K562 (cell line): ENCODE results near the gene TMC5. TPM values are rescaled to one million over a fixed set of nuclear protein-coding genes. Genes with fewer than 3 reads are reported as not detected.

Experiments used
- ATAC-seq: fragments of 200-7000 bp; cut with Tn5 transposase; 3 replicates; pipeline ENCODE4 v1.9.1; 2020; ENCODE audit warnings: moderate library complexity
- BruUV-seq: library from RNA; stranded (reverse); fragments of 400-500 nt; replicated peaks from 2 replicates; lab custom pipeline; 2021; lab: Mats Ljungman, UMichigan
- CTCF ChIA-PET: fragments of 300-600 bp; formaldehyde crosslinking; extraction: SDS; loops from one replicate; lab custom pipeline; 2021; ENCODE audit warnings: low intra/inter-chr PET ratio; lab: Yijun Ruan, JAX
- POLR2A ChIA-PET: fragments of 300-600, 350-650 bp; sonication (Branson Sonifier 250); formaldehyde crosslinking; extraction: SDS; loops from one replicate; lab custom pipeline; 2021; ENCODE audit warnings: antibody characterized with exemption, inconsistent platforms; lab: Yijun Ruan, JAX
- DNase-seq, 4 experiments: peaks; one replicate each; pipeline versions ENCODE4 v3.0.0 to v3.0.0-alpha.2; 2011 to 2018; ENCODE audit warnings: low spot score in 3 of 4, mixed read lengths in 3 of 4; ENCODE audit errors: extremely low read depth in 1 of 4
- FAIRE-seq: peaks from 2 replicates; lab custom pipeline; 2011; peaks lifted over from hg19 to GRCh38; lab: Jason Lieb, UNC
- H2AFZ ChIP-seq: 2 replicates; pipeline ENCODE4 v1.6.0; 2011; ENCODE audit warnings: low read depth, low read length, control low read depth, inconsistent platforms
- H3K27ac ChIP-seq: fragments of 200-600 bp; 3 replicates; pipeline ENCODE4 v1.8.0; 2011; ENCODE audit warnings: low read depth, mild to moderate bottlenecking, control low read depth, inconsistent platforms, low read length, moderate library complexity, mixed read lengths; ENCODE audit errors: extremely low read depth
- H3K27me3 ChIP-seq, 2 experiments: fragments of 300-600 bp in 1 of 2; 2 replicates in 1 of 2; 3 replicates in 1 of 2; pipeline versions ENCODE4 v1.6.0 to v1.8.0; 2011; ENCODE audit warnings: inconsistent platforms in 2 of 2, low read length in 2 of 2, mild to moderate bottlenecking in 1 of 2, mixed read lengths in 1 of 2, moderate library complexity in 1 of 2; ENCODE audit not compliant: control insufficient read depth in 2 of 2, insufficient read depth in 2 of 2
- H3K36me3 ChIP-seq: fragments of 300-600 bp; 3 replicates; pipeline ENCODE4 v1.8.0; 2011; ENCODE audit warnings: mild to moderate bottlenecking, low read length, inconsistent platforms; ENCODE audit not compliant: control insufficient read depth, insufficient read depth
- H3K4me1 ChIP-seq, 2 experiments: fragments of 200-600 bp in 1 of 2; replicated peaks in 1 of 2; 2 replicates in 1 of 2; 3 replicates in 1 of 2; pipeline versions ENCODE4 v1.5.1 to v1.8.0; 2011; ENCODE audit warnings: inconsistent platforms in 2 of 2, low read length in 2 of 2, mild to moderate bottlenecking in 1 of 2, mixed read lengths in 1 of 2, moderate library complexity in 1 of 2; ENCODE audit not compliant: control insufficient read depth in 2 of 2, insufficient read depth in 2 of 2
- H3K4me2 ChIP-seq: 2 replicates; pipeline ENCODE4 v1.6.1; 2011; ENCODE audit warnings: low read length, control low read depth, inconsistent platforms, mixed read lengths; ENCODE audit not compliant: insufficient read depth
- H3K4me3 ChIP-seq: fragments of 200-600 bp; sonication (generic), shearing (Covaris generic); 2 replicates; pipeline ENCODE4 v1.5.1; 2016; ENCODE audit warnings: control low read depth, inconsistent platforms
- H3K79me2 ChIP-seq: fragments of 200-600 bp; 3 replicates; pipeline ENCODE4 v1.8.0; 2011; ENCODE audit warnings: low read length, inconsistent platforms; ENCODE audit not compliant: control insufficient read depth, insufficient read depth
- H3K9ac ChIP-seq, 2 experiments: 2 replicates each; pipeline versions ENCODE4 v1.6.0 to v1.6.1; 2011; ENCODE audit warnings: low read depth in 2 of 2, low read length in 2 of 2, control low read depth in 1 of 2, inconsistent platforms in 1 of 2, mild to moderate bottlenecking in 1 of 2, mixed read lengths in 1 of 2; ENCODE audit not compliant: insufficient read depth in 1 of 2
- H3K9me1 ChIP-seq: one replicate; pipeline ENCODE4 v1.6.0; 2011; ENCODE audit warnings: inconsistent platforms, mild to moderate bottlenecking, low read length, moderate library complexity; ENCODE audit not compliant: control insufficient read depth, insufficient read depth
- H3K9me3 ChIP-seq: replicated peaks from 2 replicates; pipeline ENCODE4 v1.5.1; 2011; ENCODE audit warnings: low read depth, low read length, inconsistent platforms; ENCODE audit not compliant: control insufficient read depth, insufficient read depth
- H4K20me1 ChIP-seq: replicated peaks from 2 replicates; pipeline ENCODE4 v1.6.1; 2011; ENCODE audit warnings: low read length, inconsistent platforms, mixed read lengths; ENCODE audit not compliant: control insufficient read depth, insufficient read depth
- DMBX1 ChIP-seq: fragments of 250-450 bp; sonication (Bioruptor Pico); IDR thresholded peaks from 2 replicates; pipeline ENCODE4 v1.8.0; 2022; ENCODE audit warnings: inconsistent platforms, mild to moderate bottlenecking, moderate library complexity, borderline replicate concordance
- ERF ChIP-seq: fragments of 450-650 bp; formaldehyde crosslinking; IDR thresholded peaks from 2 replicates; pipeline ENCODE4 v1.4.0; 2020; ENCODE audit warnings: mild to moderate bottlenecking, mixed read lengths
- HMG20A ChIP-seq: fragments of 450-650 bp; formaldehyde crosslinking; conservative IDR thresholded peaks from 2 replicates; pipeline ENCODE4 v1.4.0; 2020; ENCODE audit warnings: mild to moderate bottlenecking, mixed read lengths
- ILK ChIP-seq: fragments of 450-650 bp; IDR thresholded peaks from 2 replicates; pipeline ENCODE4 v1.6.1; 2016; ENCODE audit warnings: missing genetic modification characterization, low read depth, mild to moderate bottlenecking, missing compliant biosample characterization, moderate library complexity, borderline replicate concordance
- POLR2AphosphoS2 ChIP-seq: IDR thresholded peaks from 2 replicates; pipeline ENCODE4 v1.6.1; 2012; ENCODE audit warnings: low read length, improper control_type of control experiment
- SMAD3 ChIP-seq: fragments of 450-650 bp; formaldehyde crosslinking; conservative IDR thresholded peaks from 2 replicates; pipeline ENCODE4 v1.4.0; 2020; ENCODE audit warnings: mild to moderate bottlenecking
- TARDBP ChIP-seq: fragments of 450-650 bp; IDR thresholded peaks from 2 replicates; pipeline ENCODE4 v1.6.1; 2016
- TGIF2 ChIP-seq: sonication (generic); formaldehyde crosslinking; IDR thresholded peaks from 2 replicates; pipeline ENCODE4 v1.8.1; 2022; ENCODE audit warnings: mild to moderate bottlenecking, missing genetic modification reagents, moderate library complexity
- XRCC5 ChIP-seq: fragments of 200-400 bp; formaldehyde crosslinking; IDR thresholded peaks from 2 replicates; pipeline ENCODE4 v1.6.1; 2017; ENCODE audit warnings: low read depth, mild to moderate bottlenecking, low read length
- ZMIZ1 ChIP-seq, 2 experiments: fragments of 150-350 bp in 1 of 2; IDR thresholded peaks; 2 replicates each; pipeline ENCODE4 v1.6.1; 2012 to 2016; ENCODE audit warnings: low read depth in 2 of 2, low read length in 2 of 2, mild to moderate bottlenecking in 1 of 2, moderate library complexity in 1 of 2
- ZNF143 ChIP-seq: sonication (generic); formaldehyde crosslinking; IDR thresholded peaks from 2 replicates; pipeline ENCODE4 v1.9.0; 2022; ENCODE audit warnings: mild to moderate bottlenecking, missing genetic modification reagents
- ZNF707 ChIP-seq: fragments of 250-450 bp; sonication (Bioruptor Pico); conservative IDR thresholded peaks from 2 replicates; pipeline ENCODE4 v1.8.0; 2022; ENCODE audit warnings: inconsistent platforms, mild to moderate bottlenecking, moderate library complexity
- WGBS: fragments of 100-300 bp; shearing (Covaris generic); methylation state at CpG from one replicate; pipeline ENCODE4 v1.1.6; 2016; ENCODE audit warnings: low coverage, mixed read lengths; ENCODE audit not compliant: insufficient coverage; ENCODE audit errors: missing lambda C conversion rate; 5-methylcytosine and 5-hydroxymethylcytosine counted together
- in situ Hi-C: fragments of 300-500 bp; cut with MboI; formaldehyde crosslinking; loops from 4 replicates; pipeline ENCODE4 v1.15.0; 2018; ENCODE audit warnings: inconsistent platforms, mixed read lengths
- intact Hi-C: fragments of 100-400 bp; cut with micrococcal nuclease; formaldehyde crosslinking; loops from 2 replicates; pipeline ENCODE4 v1.14.2; 2022
- polyA plus RNA-seq, 8 experiments: library from polyadenylated mRNA; depleted of rRNA in 4 of 8; stranded (reverse) in 5 of 8; unstranded in 3 of 8; fragments of >200 nt; fragmentation: Nextera tagmentation in 2 of 8; fragmentation: Illumina TruSeq in 1 of 8; extraction: Ambion mirVana in 2 of 8; extraction: Trizol in 1 of 8; gene quantifications; 2 replicates each; pipeline versions ENCODE4 v1.2.1 to v1.2.3, GENCODE V29; 2011 to 2014; ENCODE audit warnings: inconsistent platforms in 1 of 8, missing spikeins in 1 of 8
- total RNA-seq, 7 experiments: library from RNA; depleted of rRNA in 6 of 7; stranded (reverse); fragments of >200 nt in 6 of 7; fragmentation: Illumina TruSeq in 2 of 7; extraction: Trizol in 2 of 7; gene quantifications; 2 replicates each; pipeline versions ENCODE4 v1.2.1 to v1.2.3, GENCODE V29; 2011 to 2021; ENCODE audit warnings: low replicate concordance in 1 of 7
- TF ChIP-seq, protein P1 (sequence below): sonication (generic); formaldehyde crosslinking; IDR thresholded peaks from 2 replicates; pipeline ENCODE4 v1.8.1; 2022; ENCODE audit warnings: missing genetic modification reagents
- TF ChIP-seq, protein P2 (sequence below): fragments of 450-650 bp; formaldehyde crosslinking; IDR thresholded peaks from 2 replicates; pipeline ENCODE4 v1.4.0; 2022; ENCODE audit warnings: missing genetic modification characterization
- TF ChIP-seq, protein P3 (sequence below): fragments of 200-400 bp; formaldehyde crosslinking; IDR thresholded peaks from 2 replicates; pipeline ENCODE4 v1.6.1; 2017; ENCODE audit warnings: mild to moderate bottlenecking, low read depth, low read length, moderate library complexity

The TMC5 gene
- total and polyA plus RNA-seq, 9 of the 15 experiments (the other 6 are each of a cell fraction or from before 2014, with no cell fraction given), result 0.83 to 2.6 (median 1.6) TPM

DNA sequence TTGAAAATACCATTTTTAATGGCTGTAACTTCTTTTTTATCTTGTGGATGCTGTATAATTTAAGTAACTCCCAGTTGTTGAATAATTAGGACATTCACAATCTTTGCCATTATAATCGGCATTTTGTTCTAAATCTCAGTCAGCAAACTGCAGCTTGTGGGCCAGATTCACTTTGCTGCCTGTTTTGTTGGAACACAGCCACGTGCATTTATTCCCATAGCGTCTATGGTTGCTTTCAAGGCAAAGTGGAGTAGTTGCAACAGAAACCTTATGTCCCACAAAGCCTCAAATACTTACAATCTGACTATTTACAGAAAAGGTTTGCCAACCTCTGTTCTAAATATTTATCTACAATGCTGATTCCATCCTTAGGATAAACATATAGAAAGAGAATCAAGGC lies 39.2 kb upstream of the TMC5 start:
- Histone ChIP-seq H3K27me3 (peaks cover 0 to 8% of the 10 kb centered on the region in 2 experiments; a peak in 4 of 5 replicates), H3K4me2 (no peak overlapping the region), H2AFZ (no peak overlapping the region), H3K9me1 (no peaks in the 10 kb centered on the region), H3K27ac (no peak overlapping the region), H3K9ac (no peak overlapping the region), H3K4me3 (no peak overlapping the region), H3K9me3 (no peaks in the 10 kb centered on the region), H4K20me1 (no peaks in the 10 kb centered on the region), H3K79me2 (no peaks in the 10 kb centered on the region), H3K36me3 (no peaks in the 10 kb centered on the region), H3K4me1 (peaks cover 0 to 6% of the 10 kb centered on the region in 2 experiments; a peak in 2 of 5 replicates)
- FAIRE-seq (no peak), DNase-seq (no peak), ATAC-seq (no peak)
- BruUV-seq, result no TSS peak
- POLR2A ChIA-PET, result no interaction called here
- intact Hi-C loops (loop anchor here (5.0 to 10.0 kb wide), 2 partner anchors 204 to 396 kb away; partner anchors contain the start of gene TMC7), in situ Hi-C loops (loop anchor here (5.0 to 25.0 kb wide), 4 partner anchors 204 to 509 kb away; partner anchors contain the start of genes GPRC5B and TMC7)
- 2% methylated on average over 3 of the region's 3 CpGs for WGBS
- CTCF ChIA-PET, result no interaction called here
- TF ChIP-seq, protein P1, sequence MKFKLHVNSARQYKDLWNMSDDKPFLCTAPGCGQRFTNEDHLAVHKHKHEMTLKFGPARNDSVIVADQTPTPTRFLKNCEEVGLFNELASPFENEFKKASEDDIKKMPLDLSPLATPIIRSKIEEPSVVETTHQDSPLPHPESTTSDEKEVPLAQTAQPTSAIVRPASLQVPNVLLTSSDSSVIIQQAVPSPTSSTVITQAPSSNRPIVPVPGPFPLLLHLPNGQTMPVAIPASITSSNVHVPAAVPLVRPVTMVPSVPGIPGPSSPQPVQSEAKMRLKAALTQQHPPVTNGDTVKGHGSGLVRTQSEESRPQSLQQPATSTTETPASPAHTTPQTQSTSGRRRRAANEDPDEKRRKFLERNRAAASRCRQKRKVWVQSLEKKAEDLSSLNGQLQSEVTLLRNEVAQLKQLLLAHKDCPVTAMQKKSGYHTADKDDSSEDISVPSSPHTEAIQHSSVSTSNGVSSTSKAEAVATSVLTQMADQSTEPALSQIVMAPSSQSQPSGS (CRISPR knock-in tag), result no peak
- TF ChIP-seq XRCC5 (no peak), ERF (CRISPR knock-in tag) (no peak), DMBX1 (CRISPR knock-in tag) (no peak), TGIF2 (CRISPR knock-in tag) (no peak), ZNF707 (CRISPR knock-in tag) (no peak), POLR2AphosphoS2 (no peak), TARDBP (no peak), HMG20A (CRISPR knock-in tag) (no peak), SMAD3 (no peak), ZMIZ1 (IDR thresholded peaks at IDR 0.05; ENCODE audit: low read depth in 2 of 2, low read length in 2 of 2) (no peak), ILK (tag) (no peak), ZNF143 (CRISPR knock-in tag) (no peak)
- TF ChIP-seq, protein P2, sequence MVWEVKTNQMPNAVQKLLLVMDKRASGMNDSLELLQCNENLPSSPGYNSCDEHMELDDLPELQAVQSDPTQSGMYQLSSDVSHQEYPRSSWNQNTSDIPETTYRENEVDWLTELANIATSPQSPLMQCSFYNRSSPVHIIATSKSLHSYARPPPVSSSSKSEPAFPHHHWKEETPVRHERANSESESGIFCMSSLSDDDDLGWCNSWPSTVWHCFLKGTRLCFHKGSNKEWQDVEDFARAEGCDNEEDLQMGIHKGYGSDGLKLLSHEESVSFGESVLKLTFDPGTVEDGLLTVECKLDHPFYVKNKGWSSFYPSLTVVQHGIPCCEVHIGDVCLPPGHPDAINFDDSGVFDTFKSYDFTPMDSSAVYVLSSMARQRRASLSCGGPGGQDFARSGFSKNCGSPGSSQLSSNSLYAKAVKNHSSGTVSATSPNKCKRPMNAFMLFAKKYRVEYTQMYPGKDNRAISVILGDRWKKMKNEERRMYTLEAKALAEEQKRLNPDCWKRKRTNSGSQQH (CRISPR knock-in tag), result no peak
- TF ChIP-seq, protein P3, sequence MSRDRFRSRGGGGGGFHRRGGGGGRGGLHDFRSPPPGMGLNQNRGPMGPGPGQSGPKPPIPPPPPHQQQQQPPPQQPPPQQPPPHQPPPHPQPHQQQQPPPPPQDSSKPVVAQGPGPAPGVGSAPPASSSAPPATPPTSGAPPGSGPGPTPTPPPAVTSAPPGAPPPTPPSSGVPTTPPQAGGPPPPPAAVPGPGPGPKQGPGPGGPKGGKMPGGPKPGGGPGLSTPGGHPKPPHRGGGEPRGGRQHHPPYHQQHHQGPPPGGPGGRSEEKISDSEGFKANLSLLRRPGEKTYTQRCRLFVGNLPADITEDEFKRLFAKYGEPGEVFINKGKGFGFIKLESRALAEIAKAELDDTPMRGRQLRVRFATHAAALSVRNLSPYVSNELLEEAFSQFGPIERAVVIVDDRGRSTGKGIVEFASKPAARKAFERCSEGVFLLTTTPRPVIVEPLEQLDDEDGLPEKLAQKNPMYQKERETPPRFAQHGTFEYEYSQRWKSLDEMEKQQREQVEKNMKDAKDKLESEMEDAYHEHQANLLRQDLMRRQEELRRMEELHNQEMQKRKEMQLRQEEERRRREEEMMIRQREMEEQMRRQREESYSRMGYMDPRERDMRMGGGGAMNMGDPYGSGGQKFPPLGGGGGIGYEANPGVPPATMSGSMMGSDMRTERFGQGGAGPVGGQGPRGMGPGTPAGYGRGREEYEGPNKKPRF, result no peak
